ENCODE results near the gene SMARCA4.
"Not testable (repeated sequence)": the region's sequence is repeated elsewhere in the genome, so short reads cannot be mapped to it uniquely, and the experiment has no call there.

SMARCA4 gene

GRCh38 chr19:11090997-11091702, 130.3 kb downstream of the SMARCA4 start:
- no peaks in the 10 kb centered on the region for H3K9me3 ChIP-seq (ENCODE audit: control insufficient read depth in 1 of 2, low read length in 2 of 2)
- H3K27me3 ChIP-seq (ENCODE audit: control insufficient read depth in 1 of 2, insufficient read depth in 2 of 2, low read length in 2 of 2), result no peaks in the 10 kb centered on the region
- peak overlapping the region; percentile 98 for H3K27ac ChIP-seq (ENCODE audit: low read depth, low read length)
- peaks cover 0 to 14% of the 10 kb centered on the region in 2 donors for H3K36me3 ChIP-seq (ENCODE audit: control insufficient read depth in 1 of 2, insufficient read depth in 2 of 2, low read length in 2 of 2)
- H3K4me1 ChIP-seq (ENCODE audit: control insufficient read depth in 1 of 2, insufficient read depth in 2 of 2, low read length in 2 of 2), result peaks cover 46 to 48% of the 10 kb centered on the region in 2 donors
- peak overlapping the region; percentile 95 to 98 for H3K9ac ChIP-seq (ENCODE audit: low read depth in 1 of 2, low read length in 2 of 2)
- H3K4me3 ChIP-seq (ENCODE audit: low read depth in 1 of 2, low read length in 2 of 2), result peak overlapping the region; percentile 74 to 80

DNA sequence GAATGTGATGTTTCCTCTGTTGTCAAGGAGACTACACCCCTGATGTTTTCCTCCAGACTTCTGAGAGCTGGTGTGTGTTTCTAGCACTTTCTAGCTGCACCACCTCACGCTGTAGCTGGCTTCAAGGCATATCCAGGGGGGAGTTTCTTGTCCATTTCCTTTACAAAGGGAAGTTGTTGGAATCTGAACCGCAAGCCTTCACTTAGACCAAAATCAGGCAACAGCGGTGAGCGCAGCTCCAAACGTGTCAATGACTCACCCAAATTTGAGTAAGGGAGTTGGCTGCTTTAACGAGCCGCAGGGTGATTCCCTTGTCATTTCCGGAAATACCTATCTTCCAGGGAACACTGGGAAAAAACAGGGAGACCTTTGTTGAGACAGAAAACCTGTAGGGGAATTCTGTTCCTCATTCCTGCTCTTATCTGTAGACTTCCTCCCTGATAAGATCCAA, 130.9 kb downstream of the SMARCA4 start:
- Histone ChIP-seq H3K27ac (ENCODE audit: low read depth, low read length) (peak overlapping the region; percentile 98), H3K4me3 (ENCODE audit: low read depth in 1 of 2, low read length in 2 of 2) (peak overlapping the region; percentile 74 to 80), H3K9ac (ENCODE audit: low read depth in 1 of 2, low read length in 2 of 2) (peak overlapping the region; percentile 95 to 98), H3K4me1 (ENCODE audit: control insufficient read depth in 1 of 2, insufficient read depth in 2 of 2, low read length in 2 of 2) (peaks cover 49 to 51% of the 10 kb centered on the region in 2 donors), H3K27me3 (ENCODE audit: control insufficient read depth in 1 of 2, insufficient read depth in 2 of 2, low read length in 2 of 2) (no peaks in the 10 kb centered on the region), H3K9me3 (ENCODE audit: control insufficient read depth in 1 of 2, low read length in 2 of 2) (no peaks in the 10 kb centered on the region), H3K36me3 (ENCODE audit: control insufficient read depth in 1 of 2, insufficient read depth in 2 of 2, low read length in 2 of 2) (peaks cover 0 to 14% of the 10 kb centered on the region in 2 donors)

- Histone ChIP-seq H3K4me1 (ENCODE audit: control insufficient read depth in 1 of 2, insufficient read depth in 2 of 2, low read length in 2 of 2) (peaks cover 51% of the 10 kb centered on the region in 2 donors), H3K4me3 (ENCODE audit: low read depth in 1 of 2, low read length in 2 of 2) (peak overlapping the region; percentile 1 to 80), H3K27ac (ENCODE audit: low read depth, low read length) (peak overlapping the region; percentile 98), H3K27me3 (ENCODE audit: control insufficient read depth in 1 of 2, insufficient read depth in 2 of 2, low read length in 2 of 2) (no peaks in the 10 kb centered on the region), H3K9ac (ENCODE audit: low read depth in 1 of 2, low read length in 2 of 2) (peak overlapping the region; percentile 95 to 98), H3K9me3 (ENCODE audit: control insufficient read depth in 1 of 2, low read length in 2 of 2) (no peaks in the 10 kb centered on the region), H3K36me3 (ENCODE audit: control insufficient read depth in 1 of 2, insufficient read depth in 2 of 2, low read length in 2 of 2) (peaks cover 0 to 14% of the 10 kb centered on the region in 2 donors)
These were observed 131.3 kb downstream of the SMARCA4 start for GRCh38 chr19:11092181-11092538.

GRCh38 chr19:11093689-11094238, 132.9 kb downstream of the SMARCA4 start:
- peaks cover 47 to 58% of the 10 kb centered on the region in 2 donors for H3K4me1 ChIP-seq (ENCODE audit: control insufficient read depth in 1 of 2, insufficient read depth in 2 of 2, low read length in 2 of 2)
- peak overlapping the region in 1 of 2 donors; percentile 39 for H3K9ac ChIP-seq (ENCODE audit: low read depth in 1 of 2, low read length in 2 of 2)
- peak overlapping the region; percentile 98 for H3K27ac ChIP-seq (ENCODE audit: low read depth, low read length)
- H3K4me3 ChIP-seq (ENCODE audit: low read depth in 1 of 2, low read length in 2 of 2), result peak overlapping the region in 1 of 2 donors; percentile 2
- H3K27me3 ChIP-seq (ENCODE audit: control insufficient read depth in 1 of 2, insufficient read depth in 2 of 2, low read length in 2 of 2), result no peaks in the 10 kb centered on the region
- peaks cover 0 to 19% of the 10 kb centered on the region in 2 donors for H3K36me3 ChIP-seq (ENCODE audit: control insufficient read depth in 1 of 2, insufficient read depth in 2 of 2, low read length in 2 of 2)
- H3K9me3 ChIP-seq (ENCODE audit: control insufficient read depth in 1 of 2, low read length in 2 of 2), result no peaks in the 10 kb centered on the region

DNA sequence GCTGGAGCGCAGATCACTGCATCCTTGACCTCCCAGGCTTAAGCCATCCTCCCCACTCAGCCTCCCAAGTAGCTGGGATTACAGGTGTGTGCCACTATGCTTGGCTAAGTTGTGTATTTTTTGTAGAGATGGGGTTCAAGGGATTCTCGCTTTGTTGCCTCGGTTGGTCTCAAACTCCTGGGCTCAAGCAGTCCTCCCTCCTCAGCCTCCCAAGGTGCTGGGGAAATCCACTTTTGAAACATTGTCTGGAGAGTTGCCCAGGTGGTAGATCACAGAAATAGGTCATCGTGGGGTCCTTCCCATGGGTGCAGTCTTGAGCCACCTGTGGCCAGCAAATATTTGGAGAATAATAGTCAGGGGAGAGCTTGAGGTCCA, 133.7 kb downstream of the SMARCA4 start:
- Histone ChIP-seq H3K9me3 (ENCODE audit: control insufficient read depth in 1 of 2, low read length in 2 of 2) (no peaks in the 10 kb centered on the region), H3K4me1 (ENCODE audit: control insufficient read depth in 1 of 2, insufficient read depth in 2 of 2, low read length in 2 of 2) (peaks cover 44 to 58% of the 10 kb centered on the region in 2 donors), H3K4me3 (ENCODE audit: low read depth in 1 of 2, low read length in 2 of 2) (peak overlapping the region; percentile 25 to 26), H3K27me3 (ENCODE audit: control insufficient read depth in 1 of 2, insufficient read depth in 2 of 2, low read length in 2 of 2) (no peaks in the 10 kb centered on the region), H3K36me3 (ENCODE audit: control insufficient read depth in 1 of 2, insufficient read depth in 2 of 2, low read length in 2 of 2) (peaks cover 0 to 21% of the 10 kb centered on the region in 2 donors), H3K9ac (ENCODE audit: low read depth in 1 of 2, low read length in 2 of 2) (peak overlapping the region; percentile 72 to 74), H3K27ac (ENCODE audit: low read depth, low read length) (peak overlapping the region; percentile 90)

GRCh38 chr19:11096210-11096841, 135.5 kb downstream of the SMARCA4 start:
- H3K4me3 ChIP-seq (ENCODE audit: low read depth in 1 of 2, low read length in 2 of 2), result peak overlapping the region; percentile 8 to 43
- H3K36me3 ChIP-seq (ENCODE audit: control insufficient read depth in 1 of 2, insufficient read depth in 2 of 2, low read length in 2 of 2), result peaks cover 8 to 34% of the 10 kb centered on the region in 2 donors
- no peaks in the 10 kb centered on the region for H3K9me3 ChIP-seq (ENCODE audit: control insufficient read depth in 1 of 2, low read length in 2 of 2)
- peaks cover 39 to 55% of the 10 kb centered on the region in 2 donors for H3K4me1 ChIP-seq (ENCODE audit: control insufficient read depth in 1 of 2, insufficient read depth in 2 of 2, low read length in 2 of 2)
- H3K9ac ChIP-seq (ENCODE audit: low read depth in 1 of 2, low read length in 2 of 2), result peak overlapping the region in 1 of 2 donors; percentile 59
- no peaks in the 10 kb centered on the region for H3K27me3 ChIP-seq (ENCODE audit: control insufficient read depth in 1 of 2, insufficient read depth in 2 of 2, low read length in 2 of 2)
- H3K27ac ChIP-seq (ENCODE audit: low read depth, low read length), result peak overlapping the region; percentile 91

DNA sequence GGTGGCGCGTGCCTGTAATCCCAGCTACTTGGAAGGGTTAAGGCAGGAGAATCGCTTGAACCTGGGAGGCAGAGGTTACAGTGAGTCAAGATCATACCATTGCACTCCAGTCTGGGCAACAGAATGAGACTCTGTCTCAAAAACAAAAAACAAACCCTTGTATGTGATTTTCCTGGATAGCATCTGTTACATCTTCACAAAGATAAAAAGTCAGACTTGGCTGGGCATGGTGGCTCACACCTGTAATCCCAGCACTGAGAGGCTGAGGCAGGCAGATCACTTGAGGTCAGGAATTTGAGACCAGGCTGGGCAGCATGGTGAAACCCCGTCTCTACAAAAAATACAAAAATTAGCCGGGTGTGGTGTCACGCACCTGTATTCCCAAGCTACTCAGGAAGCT, 136.5 kb downstream of the SMARCA4 start:
- H3K27ac ChIP-seq (ENCODE audit: low read depth, low read length); H3K27me3 ChIP-seq (ENCODE audit: control insufficient read depth in 1 of 2, insufficient read depth in 2 of 2, low read length in 2 of 2); H3K9ac ChIP-seq (ENCODE audit: low read depth in 1 of 2, low read length in 2 of 2); H3K9me3 ChIP-seq (ENCODE audit: control insufficient read depth in 1 of 2, low read length in 2 of 2); H3K4me3 ChIP-seq (ENCODE audit: low read depth in 1 of 2, low read length in 2 of 2): not testable (repeated sequence)
- peaks cover 32 to 47% of the 10 kb centered on the region in 2 donors for H3K4me1 ChIP-seq (ENCODE audit: control insufficient read depth in 1 of 2, insufficient read depth in 2 of 2, low read length in 2 of 2)
- H3K36me3 ChIP-seq (ENCODE audit: control insufficient read depth in 1 of 2, insufficient read depth in 2 of 2, low read length in 2 of 2), result peaks cover 8 to 37% of the 10 kb centered on the region in 2 donors

- H3K27me3 ChIP-seq (ENCODE audit: control insufficient read depth in 1 of 2, insufficient read depth in 2 of 2, low read length in 2 of 2), result no peaks in the 10 kb centered on the region
- no peak overlapping the region for H3K4me3 ChIP-seq (ENCODE audit: low read depth in 1 of 2, low read length in 2 of 2)
- H3K36me3 ChIP-seq (ENCODE audit: control insufficient read depth in 1 of 2, insufficient read depth in 2 of 2, low read length in 2 of 2), result peaks cover 8 to 47% of the 10 kb centered on the region in 2 donors
- H3K9ac ChIP-seq (ENCODE audit: low read depth in 1 of 2, low read length in 2 of 2), result no peak overlapping the region
- no peak overlapping the region for H3K27ac ChIP-seq (ENCODE audit: low read depth, low read length)
- H3K9me3 ChIP-seq (ENCODE audit: control insufficient read depth in 1 of 2, low read length in 2 of 2), result no peaks in the 10 kb centered on the region
- peaks cover 34 to 46% of the 10 kb centered on the region in 2 donors for H3K4me1 ChIP-seq (ENCODE audit: control insufficient read depth in 1 of 2, insufficient read depth in 2 of 2, low read length in 2 of 2)
These were observed 137.5 kb downstream of the SMARCA4 start for GRCh38 chr19:11098327-11098726.

- H3K4me3 ChIP-seq (ENCODE audit: low read depth in 1 of 2, low read length in 2 of 2), result no peak overlapping the region
- peaks cover 29 to 40% of the 10 kb centered on the region in 2 donors for H3K4me1 ChIP-seq (ENCODE audit: control insufficient read depth in 1 of 2, insufficient read depth in 2 of 2, low read length in 2 of 2)
- H3K9me3 ChIP-seq (ENCODE audit: control insufficient read depth in 1 of 2, low read length in 2 of 2), result no peaks in the 10 kb centered on the region
- no peak overlapping the region for H3K9ac ChIP-seq (ENCODE audit: low read depth in 1 of 2, low read length in 2 of 2)
- H3K27ac ChIP-seq (ENCODE audit: low read depth, low read length), result no peak overlapping the region
- peaks cover 8 to 49% of the 10 kb centered on the region in 2 donors for H3K36me3 ChIP-seq (ENCODE audit: control insufficient read depth in 1 of 2, insufficient read depth in 2 of 2, low read length in 2 of 2)
- no peaks in the 10 kb centered on the region for H3K27me3 ChIP-seq (ENCODE audit: control insufficient read depth in 1 of 2, insufficient read depth in 2 of 2, low read length in 2 of 2)
These were observed 138.0 kb downstream of the SMARCA4 start for GRCh38 chr19:11098861-11099260.

GRCh38 chr19:11100049-11100448, 139.2 kb downstream of the SMARCA4 start:
- peaks cover 19 to 29% of the 10 kb centered on the region in 2 donors for H3K4me1 ChIP-seq (ENCODE audit: control insufficient read depth in 1 of 2, insufficient read depth in 2 of 2, low read length in 2 of 2)
- H3K36me3 ChIP-seq (ENCODE audit: control insufficient read depth in 1 of 2, insufficient read depth in 2 of 2, low read length in 2 of 2), result peaks cover 17 to 54% of the 10 kb centered on the region in 2 donors
- H3K9me3 ChIP-seq (ENCODE audit: control insufficient read depth in 1 of 2, low read length in 2 of 2), result no peaks in the 10 kb centered on the region
- H3K4me3 ChIP-seq (ENCODE audit: low read depth in 1 of 2, low read length in 2 of 2), result no peak overlapping the region
- no peaks in the 10 kb centered on the region for H3K27me3 ChIP-seq (ENCODE audit: control insufficient read depth in 1 of 2, insufficient read depth in 2 of 2, low read length in 2 of 2)
- peak overlapping the region in 1 of 2 donors; percentile 25 for H3K9ac ChIP-seq (ENCODE audit: low read depth in 1 of 2, low read length in 2 of 2)
- H3K27ac ChIP-seq (ENCODE audit: low read depth, low read length), result no peak overlapping the region

All from duodenal mucosa (tissue), 2 donors.